RWPE1 (cell line): ENCODE data around the gene SRGAP3.

Experiments used
- CTCF ChIA-PET: fragments of 350-600 bp; sonication (Branson Sonifier 250); formaldehyde crosslinking; extraction: SDS; loops from one replicate; lab custom pipeline; 2021; lab: Yijun Ruan, JAX
- POLR2A ChIA-PET: fragments of 400-600 bp; formaldehyde crosslinking; extraction: SDS; loops from one replicate; lab custom pipeline; 2020; ENCODE audit warnings: antibody characterized with exemption; ENCODE audit not compliant: low non-redundant PET; lab: Yijun Ruan, JAX
- DNase-seq: peaks from one replicate; pipeline ENCODE4 v3.0.0; 2012; ENCODE audit warnings: low spot score
- H3K27ac ChIP-seq: fragments of 450-650 bp; 2 replicates; pipeline ENCODE4 v1.5.1; 2017
- CTCF ChIP-seq: fragments of 450-650 bp; conservative IDR thresholded peaks from 2 replicates; pipeline ENCODE4 v1.5.1; 2017; ENCODE audit warnings: low read depth, mild to moderate bottlenecking

SRGAP3 gene

GRCh38 chr3:8953313-8953712 lies 296.1 kb downstream of the SRGAP3 start:
- POLR2A ChIA-PET, result no interaction called here
- no peak for DNase-seq
- no peak overlapping the region for H3K27ac ChIP-seq
- no peak for TF ChIP-seq CTCF
- CTCF ChIA-PET, result interaction anchor here (0.7 kb wide), 1 partner anchor 173 kb away, joined by 5 read pairs; no protein-coding TSS in a partner anchor

- no peak for TF ChIP-seq CTCF
- no peak for DNase-seq
- ChIA-PET POLR2A (no interaction called here), CTCF (no interaction called here)
- H3K27ac ChIP-seq, result no peak overlapping the region
These were observed 297.3 kb downstream of the SRGAP3 start for GRCh38 chr3:8952130-8952529.

- ChIA-PET POLR2A (no interaction called here), CTCF (no interaction called here)
- no peak for DNase-seq
- no peak overlapping the region for H3K27ac ChIP-seq
- no peak for TF ChIP-seq CTCF
These were observed 303.4 kb downstream of the SRGAP3 start for GRCh38 chr3:8945890-8946600.

- CTCF ChIA-PET, result no interaction called here
These were observed 306.5 kb downstream of the SRGAP3 start for GRCh38 chr3:8942746-8943488.

GRCh38 chr3:8942115-8942514 lies 307.3 kb downstream of the SRGAP3 start:
- no peak for TF ChIP-seq CTCF
- DNase-seq, result no peak
- no peak overlapping the region for H3K27ac ChIP-seq
- ChIA-PET POLR2A (no interaction called here), CTCF (interaction anchor here (0.7 kb wide), 1 partner anchor 138 kb away, joined by 3 read pairs; no protein-coding TSS in a partner anchor)

More at GRCh38 chr3:8942746-8943488, 306.5 kb downstream of the SRGAP3 start:
- TF ChIP-seq CTCF, result no peak
- no peak overlapping the region for H3K27ac ChIP-seq
- POLR2A ChIA-PET, result no interaction called here
- no peak for DNase-seq

- H3K27ac ChIP-seq, result no peak overlapping the region
- no peak for DNase-seq
- TF ChIP-seq CTCF, result peak; percentile 37; the same call in 1 of the 2 replicates
- ChIA-PET CTCF (interaction anchor here (0.8 kb wide), 1 partner anchor 277 kb away, joined by 3 read pairs; no protein-coding TSS in a partner anchor), POLR2A (no interaction called here)
These were observed 311.4 kb downstream of the SRGAP3 start for GRCh38 chr3:8938021-8938420.
